MV-4-11 (cell line): ENCODE results near the gene DNER.
"Not testable (repeated sequence)": the region's sequence is repeated elsewhere in the genome, so short reads cannot be mapped to it uniquely, and the experiment has no call there.

Experiments used
- DNase-seq: peaks from one replicate; lab custom pipeline; 2025; lab: John Stamatoyannopoulos, UW

DNER gene

DNA sequence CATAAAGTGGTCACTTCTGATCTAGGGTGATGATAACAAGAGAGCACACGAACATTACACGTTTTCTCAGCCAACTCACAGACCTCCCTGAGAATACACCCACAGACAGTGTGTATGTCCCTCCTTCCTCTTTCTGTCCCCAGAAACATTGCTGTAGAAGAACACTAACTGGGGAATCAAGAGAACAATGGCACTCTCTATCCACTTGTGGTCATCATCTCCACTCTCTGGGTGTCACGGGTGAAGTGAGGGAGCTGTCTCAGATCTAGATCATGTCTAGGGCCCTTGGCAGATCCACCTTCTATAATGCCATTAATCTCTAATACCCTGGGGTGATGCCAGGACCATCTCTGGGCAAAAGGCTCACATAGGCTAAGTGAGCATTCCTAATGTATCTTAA lies 97.9 kb downstream of the DNER start:
- peak; percentile 5 for DNase-seq

DNA sequence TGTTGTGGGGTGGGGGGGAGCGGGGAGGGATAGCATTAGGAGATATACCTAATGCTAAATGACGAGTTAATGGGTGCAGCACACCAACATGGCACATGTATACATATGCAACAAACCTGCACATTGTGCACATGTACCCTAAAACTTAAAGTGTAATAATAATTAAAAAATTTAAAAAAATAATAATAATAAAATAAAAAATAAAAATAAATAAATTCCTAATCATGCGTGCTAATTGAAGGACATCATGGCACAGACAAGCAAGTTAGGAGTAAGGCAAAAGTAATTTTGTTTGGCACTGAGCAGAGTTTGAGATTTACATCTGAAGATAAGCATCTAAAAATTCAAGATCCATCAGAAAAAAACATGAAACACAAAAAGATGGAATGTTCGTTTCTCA lies 100.3 kb downstream of the DNER start:
- not testable (repeated sequence) for DNase-seq

DNA sequence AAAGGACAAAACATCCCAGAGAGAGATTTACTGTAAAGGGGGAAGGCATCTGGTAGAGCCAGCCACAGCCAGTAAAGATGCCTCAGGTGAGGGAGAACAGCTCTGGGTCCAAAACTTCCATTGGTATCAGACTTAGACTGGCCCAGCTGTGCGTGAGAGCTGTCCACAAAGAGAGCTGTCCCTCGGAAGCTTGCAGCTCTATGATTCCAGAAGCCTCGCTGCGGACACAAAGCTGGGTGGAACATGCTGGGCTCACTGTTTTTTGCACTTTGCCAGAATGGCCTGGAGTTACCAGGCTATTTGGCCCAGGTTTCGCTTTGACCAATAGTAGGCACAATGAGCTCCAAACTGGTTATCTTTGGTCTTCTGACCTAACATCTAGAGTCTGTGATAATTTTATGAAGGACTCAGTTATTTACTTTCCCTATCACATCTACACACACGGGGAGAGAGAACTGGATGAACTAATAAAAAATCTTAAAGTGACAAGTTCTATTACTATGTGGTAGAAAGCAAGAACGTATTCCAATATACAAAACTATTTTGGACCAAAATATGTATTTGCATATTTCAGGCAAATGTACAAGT lies 101.9 kb downstream of the DNER start:
- no peak for DNase-seq

DNA sequence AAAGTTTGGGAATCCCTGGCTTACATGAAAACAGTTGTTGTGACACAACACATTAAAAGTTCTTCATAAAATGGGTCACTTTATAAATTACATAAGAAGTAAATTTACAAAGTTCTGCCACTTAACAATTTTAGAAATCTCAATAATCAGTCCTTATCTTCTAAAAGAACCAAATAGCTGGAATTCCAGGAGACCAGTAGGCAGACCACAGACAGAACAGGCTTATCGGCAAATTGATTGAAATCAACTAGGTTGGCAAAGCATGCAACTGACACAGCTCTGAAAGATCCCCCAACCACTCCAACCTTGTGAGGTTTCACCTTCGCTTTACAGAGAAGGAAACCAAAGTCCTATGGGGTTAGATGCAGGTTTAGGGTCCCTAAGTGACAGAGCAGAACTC lies 103.0 kb downstream of the DNER start:
- DNase-seq: no peak

DNA sequence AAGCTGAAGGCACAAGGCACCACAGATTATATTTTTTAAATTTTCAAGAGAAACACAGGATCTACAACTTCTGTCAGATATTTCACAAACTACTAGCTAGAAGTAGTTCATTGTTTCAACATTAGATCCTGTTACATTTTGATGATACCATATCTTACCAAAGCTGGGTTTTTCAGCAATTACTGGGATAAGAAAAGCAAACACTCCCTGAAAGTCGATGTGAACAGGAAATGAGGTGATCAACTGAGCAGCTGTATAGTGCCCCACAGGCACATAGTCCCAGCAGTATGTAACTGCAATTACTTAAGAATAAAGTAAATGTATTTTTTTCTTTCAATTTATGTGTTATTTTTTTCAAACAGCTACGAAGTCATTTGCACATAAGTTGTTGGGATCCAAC lies 103.5 kb downstream of the DNER start:
- DNase-seq: no peak

DNA sequence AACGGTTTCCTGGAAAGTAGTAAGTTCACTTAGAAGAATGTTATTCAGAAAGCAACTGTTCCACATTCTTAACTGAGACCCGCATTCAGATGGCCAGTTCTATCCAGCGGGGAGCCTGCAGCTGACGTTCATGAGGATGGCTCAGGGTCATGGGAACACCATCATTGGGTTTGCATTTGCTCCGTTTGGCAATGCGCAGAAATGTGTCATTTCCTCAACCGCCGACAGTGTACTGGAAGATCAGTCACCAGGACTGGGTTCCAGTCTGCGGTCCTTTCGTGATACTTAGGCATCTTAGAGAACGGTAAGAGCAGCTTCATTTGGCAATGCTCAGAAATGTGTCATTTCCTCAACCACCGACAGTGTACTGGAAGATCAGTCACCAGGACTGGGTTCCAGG lies 104.0 kb downstream of the DNER start:
- DNase-seq: no peak

DNA sequence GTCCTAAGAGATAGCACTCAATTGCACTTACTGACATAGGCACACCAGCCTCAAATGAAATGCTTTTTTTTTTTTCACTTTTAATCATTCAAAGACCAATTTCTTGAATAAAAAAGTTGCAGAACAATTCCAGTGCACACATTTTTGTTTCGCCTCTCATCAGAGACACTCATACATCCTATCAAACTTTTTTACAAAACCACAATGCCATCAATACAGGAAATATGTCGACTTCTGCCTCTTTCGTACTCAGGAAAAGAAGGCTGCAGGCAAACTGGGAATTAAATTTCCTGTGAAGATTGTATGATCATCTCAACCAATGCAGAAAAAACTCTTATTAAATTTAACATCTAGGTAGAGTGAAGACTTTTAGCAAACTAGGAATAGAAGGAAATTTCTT lies 112.4 kb downstream of the DNER start:
- DNase-seq: no peak

DNA sequence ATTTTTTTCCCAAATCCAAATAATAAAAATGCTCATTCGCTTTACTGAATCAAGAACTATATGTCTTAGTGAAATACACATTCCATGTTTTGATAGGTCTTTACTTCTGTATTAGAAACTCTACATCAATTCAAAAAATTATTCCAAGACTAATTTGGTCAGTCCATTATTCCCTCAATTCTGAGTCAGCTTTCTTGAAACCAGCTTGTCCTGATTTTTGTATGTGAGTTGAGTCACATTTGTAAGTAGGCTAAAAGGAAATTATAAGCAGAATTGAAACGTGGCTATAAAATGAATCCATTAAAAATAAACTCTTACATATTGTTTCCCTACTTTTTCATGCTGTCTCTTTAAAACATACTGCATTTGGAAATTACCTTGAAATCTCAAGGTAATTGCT lies 113.0 kb downstream of the DNER start:
- no peak for DNase-seq

DNA sequence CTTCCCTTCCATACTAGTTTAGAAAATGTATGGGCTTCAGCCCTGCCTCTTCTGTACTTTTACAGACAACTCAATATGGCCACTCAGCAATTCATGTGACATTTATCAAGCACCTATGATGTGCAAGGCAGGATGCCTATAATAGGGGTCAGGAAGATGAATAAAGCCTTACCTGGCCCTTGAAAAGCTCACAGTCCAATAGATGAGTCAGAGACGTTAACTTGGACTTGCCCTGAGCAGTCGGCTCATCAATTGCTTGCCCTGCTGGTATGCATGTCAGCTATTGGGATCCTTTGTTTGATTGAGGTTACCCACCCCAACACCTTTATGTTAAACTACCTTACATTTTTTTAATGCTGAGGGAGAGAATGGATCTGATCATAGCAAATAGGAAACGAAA lies 116.1 kb downstream of the DNER start:
- no peak for DNase-seq

DNA sequence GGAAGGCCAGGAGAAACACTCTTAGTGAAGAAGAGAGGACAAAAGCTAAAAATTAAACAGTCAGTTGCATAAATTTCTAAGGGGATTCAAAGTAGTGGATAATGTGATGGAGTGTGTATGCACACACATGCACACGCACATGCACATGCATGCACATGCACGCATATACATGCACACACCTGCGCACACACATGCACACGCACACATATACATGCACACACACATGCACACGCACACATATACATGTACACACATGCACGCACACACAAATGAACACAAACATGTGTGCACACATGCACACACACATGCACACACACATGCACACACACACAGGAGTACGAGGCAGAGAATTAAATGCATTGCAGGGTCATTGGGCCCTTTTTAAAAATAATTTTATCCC lies 117.6 kb downstream of the DNER start:
- no peak for DNase-seq

DNA sequence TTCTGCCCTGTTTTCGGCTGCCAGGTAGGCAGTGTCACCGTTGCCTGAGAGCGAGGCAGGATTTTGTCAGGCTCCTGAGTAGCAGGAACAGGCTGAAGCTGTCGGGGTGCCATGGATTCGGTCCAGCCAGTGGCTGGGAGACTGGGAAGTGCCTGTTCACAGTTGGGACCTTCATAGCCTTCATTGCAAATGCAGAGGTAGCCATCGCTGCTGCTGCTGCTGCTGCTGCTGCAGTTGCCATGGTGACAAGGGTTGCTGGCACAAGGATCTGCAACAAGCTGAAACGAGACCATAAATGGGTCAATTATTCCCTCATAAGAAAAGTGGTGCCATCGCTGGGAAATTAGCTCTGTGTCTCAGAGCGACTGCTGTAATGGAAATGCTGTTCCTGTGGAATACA lies 122.7 kb downstream of the DNER start:
- DNase-seq: no peak

DNA sequence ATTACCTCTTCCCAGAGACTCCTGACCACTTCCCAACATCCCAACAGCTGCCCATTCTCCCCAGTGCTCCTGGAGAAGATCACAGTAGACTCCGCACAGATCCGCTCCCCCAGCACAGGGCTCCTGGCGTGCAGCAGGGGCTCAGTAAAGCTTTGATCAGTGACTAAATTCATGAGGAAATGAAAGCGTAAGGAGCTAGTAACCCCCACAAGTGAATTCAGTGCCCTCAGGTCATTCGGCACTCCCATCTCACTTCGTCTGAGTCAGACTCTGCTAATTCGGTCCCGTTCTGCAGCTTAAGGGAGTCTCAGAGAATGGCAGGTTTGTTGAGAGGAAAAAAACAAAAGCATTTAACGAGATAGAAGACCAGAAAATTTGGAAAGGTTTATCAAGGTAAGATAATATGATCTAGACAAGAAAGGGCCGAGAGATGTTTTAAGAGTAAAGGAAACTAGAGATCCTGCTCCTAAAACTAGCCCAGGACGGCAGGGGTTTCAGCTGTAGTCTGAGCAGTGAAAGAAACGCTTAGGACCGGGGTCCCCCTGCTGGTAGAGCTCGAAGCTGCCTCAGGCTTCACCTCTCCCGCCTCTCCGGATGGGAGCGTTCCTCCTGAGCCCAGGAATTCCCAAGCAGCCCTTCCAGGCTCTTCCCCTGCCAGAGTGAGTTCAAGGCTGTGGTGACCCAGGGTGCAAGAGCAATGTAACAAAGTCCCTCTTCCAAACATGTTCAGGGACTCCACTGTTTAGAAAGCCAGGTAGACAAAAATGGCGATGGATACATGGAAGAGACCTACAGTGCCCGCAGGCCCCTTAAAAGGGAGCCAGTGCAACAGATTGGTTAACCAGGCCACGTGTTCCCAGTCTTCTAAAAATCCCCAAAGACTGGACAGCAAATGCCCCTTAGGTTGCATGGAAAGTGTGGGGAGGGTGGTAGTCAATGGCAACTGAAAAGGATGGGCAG lies 127.3 kb downstream of the DNER start:
- peak; percentile 42 for DNase-seq

DNA sequence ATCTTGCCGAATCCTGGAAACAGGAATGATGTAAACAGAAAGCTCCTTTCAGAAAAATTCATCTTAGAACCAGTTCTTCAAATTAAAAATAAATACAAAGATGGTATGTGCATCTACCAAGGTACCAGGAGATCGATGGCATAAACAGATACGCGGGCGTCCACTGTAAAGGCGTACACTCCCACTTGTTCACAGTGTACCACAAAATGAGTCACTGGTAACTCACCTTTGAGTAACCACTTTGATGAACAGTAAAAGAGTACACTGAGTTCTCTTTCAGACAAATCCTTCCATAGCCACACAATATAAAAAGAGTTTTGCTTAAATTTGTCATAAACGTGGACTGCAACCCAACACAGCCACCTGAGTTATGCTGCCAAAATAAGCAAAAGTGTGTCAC lies 128.3 kb downstream of the DNER start:
- DNase-seq: no peak

DNA sequence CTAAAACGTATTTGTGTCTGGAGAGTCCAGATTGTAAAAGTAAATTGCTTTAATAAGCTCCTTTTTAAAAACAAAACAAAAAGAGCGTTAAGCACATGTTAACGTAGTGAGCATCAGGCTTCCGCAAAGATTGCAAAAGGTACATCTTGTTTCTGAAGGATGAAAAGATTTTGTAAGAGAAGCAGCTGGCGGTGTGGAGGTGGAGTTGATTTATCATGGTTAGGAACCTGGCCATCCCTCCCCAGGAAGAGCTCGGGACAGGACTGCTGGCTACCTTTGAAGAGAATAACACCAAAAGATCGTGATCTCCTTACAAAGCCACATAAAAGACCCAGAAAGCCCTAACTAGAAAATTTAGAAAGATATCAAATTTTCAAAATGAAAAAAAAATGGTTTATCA lies 132.2 kb downstream of the DNER start:
- no peak for DNase-seq

DNA sequence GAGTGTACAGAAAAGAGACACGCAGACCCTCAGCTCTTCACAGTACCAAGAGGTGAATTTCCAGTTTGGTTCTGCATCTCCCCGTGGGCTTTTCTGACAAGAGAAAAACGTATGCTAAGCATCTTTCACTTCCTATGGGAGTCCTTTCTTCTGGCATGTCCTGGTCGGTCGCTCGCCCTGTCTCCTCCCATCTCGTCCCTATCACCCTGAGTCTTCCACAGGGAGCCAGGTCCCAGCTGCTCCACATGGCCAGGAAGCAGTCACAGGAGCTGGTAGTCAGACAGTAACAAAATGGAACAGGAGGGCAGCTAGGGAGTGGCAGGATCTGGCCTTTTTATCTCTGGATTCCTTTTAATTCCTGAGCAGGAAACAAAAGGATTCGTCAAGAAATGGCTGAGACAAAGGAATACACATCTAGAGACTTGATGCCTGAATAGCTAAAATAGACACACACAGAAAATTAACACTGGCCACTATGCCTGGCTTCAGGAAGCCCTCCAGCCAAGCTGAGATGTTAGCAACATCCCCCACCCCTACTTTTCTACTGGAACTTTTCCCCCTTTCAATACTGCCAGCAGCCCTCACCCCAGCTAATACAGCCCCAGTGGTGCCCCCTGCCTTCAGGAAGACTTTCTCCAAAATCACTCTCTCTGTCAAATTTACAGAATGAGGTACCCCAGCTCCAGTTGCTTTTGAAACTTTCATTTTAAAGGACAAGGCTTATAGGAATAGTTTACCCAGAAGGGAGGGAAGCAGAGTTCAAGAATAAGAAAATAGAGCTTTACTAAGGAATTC lies 136.1 kb downstream of the DNER start:
- DNase-seq: no peak

DNA sequence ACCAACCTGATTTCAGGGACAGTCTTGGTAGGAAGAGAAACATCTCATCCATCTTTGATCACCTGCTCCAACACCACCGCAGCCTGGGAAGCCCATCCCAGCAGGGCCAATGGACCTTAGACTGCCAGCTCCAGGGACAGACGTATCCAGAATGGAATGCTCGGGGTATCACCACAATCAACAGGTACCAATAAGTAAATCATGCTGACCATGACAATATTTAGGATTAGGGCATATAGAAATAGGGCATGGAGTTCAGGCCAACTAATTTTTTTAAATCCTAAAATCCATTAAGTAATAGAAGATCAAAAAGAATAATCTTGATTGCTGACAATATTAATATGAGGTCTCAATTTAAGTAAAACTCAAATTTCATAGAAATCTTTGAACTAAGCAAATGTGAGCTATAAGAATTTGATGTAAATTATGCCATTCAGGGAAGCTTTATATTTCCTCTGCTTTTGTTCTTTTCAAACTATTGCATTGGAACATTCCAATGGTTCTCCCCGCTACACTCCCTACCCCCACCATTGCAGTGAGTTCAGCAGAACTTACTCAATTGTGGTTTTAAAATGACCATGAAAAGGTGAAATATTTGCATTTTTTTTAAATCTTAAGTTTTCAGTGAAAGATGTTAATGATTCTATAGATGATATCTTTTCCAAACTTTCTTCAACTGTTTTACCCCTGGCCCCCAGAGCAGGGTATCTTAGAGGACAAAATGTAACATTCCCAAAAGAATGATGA lies 138.6 kb downstream of the DNER start:
- DNase-seq: no peak

DNA sequence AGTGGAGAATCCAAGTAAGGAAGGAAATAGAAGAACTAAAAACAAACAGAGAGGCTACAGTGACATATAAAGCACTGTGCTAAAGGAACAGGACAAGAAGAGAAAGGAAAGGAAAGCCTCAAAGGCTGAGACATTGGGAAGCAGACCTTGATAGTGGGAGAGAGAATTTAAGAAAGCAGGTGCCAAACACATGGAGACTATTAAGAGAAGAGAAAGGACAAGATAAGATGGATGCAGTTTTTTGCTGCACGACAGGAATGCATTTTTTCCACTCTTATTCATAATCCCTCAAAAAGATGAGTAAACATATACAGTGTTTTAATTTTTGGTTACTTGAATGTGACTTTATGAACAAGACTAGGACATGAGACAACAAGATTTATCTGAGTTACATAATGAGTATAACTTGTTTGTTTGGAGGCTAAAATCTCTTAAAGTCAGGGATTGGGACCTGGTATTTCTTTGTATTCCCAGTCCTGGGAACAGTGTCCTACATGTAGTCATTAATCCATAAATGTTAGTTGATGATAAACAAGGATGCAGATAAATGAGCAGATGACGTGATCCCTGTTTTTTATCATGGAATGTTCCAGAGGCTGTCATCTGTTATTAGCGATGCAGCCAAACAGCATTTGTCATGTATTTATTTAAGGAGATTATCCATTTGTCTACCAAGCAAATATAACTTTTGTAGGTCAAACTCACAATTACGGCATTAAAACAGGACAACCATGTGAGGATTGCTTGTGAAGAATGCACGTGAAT lies 141.7 kb downstream of the DNER start:
- DNase-seq: no peak

DNA sequence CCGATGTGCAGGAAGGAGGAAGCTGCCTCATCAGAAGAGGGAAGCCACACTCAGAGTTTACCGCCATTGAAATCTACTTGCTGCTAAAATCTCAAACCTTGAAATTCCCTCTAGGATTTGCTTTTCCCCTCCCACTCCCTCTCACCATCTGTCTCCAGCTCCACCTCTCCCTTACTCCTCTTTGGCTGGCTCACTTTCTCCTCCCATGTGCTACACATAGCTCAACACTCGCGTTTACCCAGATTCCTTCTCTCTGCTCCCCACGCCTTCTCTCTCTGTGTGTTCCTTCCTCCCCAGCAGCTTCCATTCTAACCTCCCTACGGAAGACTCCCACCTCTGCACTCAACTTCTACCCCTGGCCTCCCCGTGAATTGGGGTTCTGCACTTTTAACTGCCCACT lies 143.1 kb downstream of the DNER start:
- DNase-seq: no peak

DNA sequence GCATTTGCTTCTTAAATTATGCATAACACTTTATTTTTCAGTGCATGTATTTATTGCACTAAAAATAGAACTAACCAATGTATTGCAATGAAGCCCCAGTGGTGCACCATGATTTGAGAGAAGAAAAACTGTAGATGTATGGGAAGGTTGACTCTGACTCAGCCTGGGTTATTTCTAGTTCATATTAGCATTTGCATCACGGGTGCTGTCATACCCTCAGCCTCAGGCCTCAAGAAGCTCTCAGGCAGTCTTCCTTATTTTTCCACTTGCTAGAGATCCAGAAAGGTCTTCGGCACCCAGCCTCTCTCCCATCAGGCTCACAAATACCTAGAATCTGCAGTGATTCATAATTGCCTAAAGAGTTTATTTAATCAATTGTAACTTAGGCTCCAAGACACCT lies 148.0 kb downstream of the DNER start:
- no peak for DNase-seq

DNA sequence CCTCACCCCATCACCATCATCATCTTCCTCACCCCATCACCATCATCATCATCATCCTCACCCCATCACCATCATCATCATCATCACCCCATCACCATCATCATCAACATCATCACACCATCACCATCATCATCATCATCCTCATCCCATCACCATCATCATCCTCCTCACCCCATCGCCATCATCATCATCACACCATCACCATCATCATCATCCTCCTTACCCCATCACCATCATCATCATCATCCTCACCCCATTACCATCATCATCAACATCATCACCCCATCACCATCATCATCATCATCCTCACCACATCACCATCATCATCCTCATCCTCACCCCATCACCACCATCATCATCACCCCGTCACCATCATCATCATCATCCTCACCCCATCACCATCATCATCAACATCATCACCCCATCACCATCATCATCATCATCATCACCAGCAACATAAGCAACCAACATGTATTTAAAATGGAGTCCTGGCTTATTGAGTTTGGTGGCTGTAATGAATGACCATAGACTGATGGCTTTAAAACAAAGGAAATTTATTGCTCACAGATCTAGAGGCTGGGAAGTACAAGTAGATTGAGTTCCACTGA lies 150.0 kb downstream of the DNER start:
- no peak for DNase-seq

DNA sequence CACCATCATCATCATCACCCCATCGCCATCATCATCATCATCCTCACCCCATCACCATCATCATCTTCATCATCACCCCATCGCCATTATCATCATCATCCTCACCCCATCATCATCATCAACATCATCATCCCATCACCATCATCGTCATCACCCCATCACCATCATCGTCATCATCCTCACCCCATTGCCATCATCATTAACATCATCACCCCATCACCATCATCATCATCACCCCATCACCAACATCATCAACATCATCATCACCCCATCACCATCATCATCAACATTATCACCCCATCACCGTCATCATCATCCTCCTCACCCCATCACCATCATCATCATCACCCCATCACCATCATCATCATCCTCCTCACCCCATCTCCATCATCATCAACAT lies 151.0 kb downstream of the DNER start:
- no peak for DNase-seq
